Measurements from ENCODE around the gene RAB4A.
"Not testable (repeated sequence)": the region's sequence is repeated elsewhere in the genome, so short reads cannot be mapped to it uniquely, and the experiment has no call there.

Gene RAB4A

DNA sequence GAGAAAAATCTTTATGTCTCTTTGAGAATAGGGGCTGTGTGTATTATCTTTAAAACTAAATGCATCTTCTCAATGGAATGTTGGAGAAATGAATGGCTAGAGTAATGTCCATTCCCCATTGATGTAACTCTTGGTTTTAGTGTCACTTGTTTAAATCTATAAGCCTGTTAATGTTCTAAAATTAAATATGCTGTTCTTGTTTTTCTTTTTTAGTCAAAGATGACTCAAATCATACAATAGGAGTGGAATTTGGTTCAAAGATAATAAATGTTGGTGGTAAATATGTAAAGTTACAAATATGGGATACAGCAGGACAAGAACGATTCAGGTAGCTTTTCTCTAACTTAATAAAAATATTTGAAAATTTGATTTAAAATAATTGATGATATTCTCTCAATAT is 17.6 kb downstream of the RAB4A start:
- DNase-seq (ENCODE audit: low read depth), result no peak
- TF ChIP-seq, protein P1, sequence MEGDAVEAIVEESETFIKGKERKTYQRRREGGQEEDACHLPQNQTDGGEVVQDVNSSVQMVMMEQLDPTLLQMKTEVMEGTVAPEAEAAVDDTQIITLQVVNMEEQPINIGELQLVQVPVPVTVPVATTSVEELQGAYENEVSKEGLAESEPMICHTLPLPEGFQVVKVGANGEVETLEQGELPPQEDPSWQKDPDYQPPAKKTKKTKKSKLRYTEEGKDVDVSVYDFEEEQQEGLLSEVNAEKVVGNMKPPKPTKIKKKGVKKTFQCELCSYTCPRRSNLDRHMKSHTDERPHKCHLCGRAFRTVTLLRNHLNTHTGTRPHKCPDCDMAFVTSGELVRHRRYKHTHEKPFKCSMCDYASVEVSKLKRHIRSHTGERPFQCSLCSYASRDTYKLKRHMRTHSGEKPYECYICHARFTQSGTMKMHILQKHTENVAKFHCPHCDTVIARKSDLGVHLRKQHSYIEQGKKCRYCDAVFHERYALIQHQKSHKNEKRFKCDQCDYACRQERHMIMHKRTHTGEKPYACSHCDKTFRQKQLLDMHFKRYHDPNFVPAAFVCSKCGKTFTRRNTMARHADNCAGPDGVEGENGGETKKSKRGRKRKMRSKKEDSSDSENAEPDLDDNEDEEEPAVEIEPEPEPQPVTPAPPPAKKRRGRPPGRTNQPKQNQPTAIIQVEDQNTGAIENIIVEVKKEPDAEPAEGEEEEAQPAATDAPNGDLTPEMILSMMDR (IDR thresholded peaks at IDR 0.05; ENCODE audit: low read depth, low read length), result no peak
- TF ChIP-seq POLR2A (IDR thresholded peaks at IDR 0.05; ENCODE audit: extremely low read depth, insufficient read length), result no peak
- no peak for TF ChIP-seq MYC (IDR thresholded peaks at IDR 0.05; ENCODE audit: low read depth, low read length)
- TF ChIP-seq, protein P2, sequence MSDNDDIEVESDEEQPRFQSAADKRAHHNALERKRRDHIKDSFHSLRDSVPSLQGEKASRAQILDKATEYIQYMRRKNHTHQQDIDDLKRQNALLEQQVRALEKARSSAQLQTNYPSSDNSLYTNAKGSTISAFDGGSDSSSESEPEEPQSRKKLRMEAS (IDR thresholded peaks at IDR 0.05; ENCODE audit: low read depth, low read length), result no peak

DNA sequence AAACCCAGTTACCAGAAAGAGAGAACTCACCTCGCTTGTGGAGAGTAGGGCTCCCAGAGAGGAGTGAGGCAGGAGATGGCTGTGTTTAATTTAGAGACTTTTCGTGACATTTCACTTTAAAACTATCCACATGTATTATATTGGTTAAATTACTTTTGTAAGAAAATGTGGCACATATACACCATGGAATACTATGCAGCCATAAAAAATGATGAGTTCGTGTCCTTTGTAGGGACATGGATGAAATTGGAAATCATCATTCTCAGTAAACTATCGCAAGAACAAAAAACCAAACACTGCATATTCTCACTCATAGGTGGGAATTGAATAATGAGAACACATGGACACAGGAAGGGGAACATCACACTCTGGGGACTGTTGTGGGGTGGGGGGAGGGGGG is 20.8 kb downstream of the RAB4A start:
- H3K4me3 ChIP-seq (ENCODE audit: low read depth, low read length); DNase-seq (ENCODE audit: low read depth): not testable (repeated sequence)

More for the DNA sequence above, 17.6 kb downstream of the RAB4A start:
- H3K4me3 ChIP-seq (ENCODE audit: low read depth, low read length), result no peak overlapping the region

DNA sequence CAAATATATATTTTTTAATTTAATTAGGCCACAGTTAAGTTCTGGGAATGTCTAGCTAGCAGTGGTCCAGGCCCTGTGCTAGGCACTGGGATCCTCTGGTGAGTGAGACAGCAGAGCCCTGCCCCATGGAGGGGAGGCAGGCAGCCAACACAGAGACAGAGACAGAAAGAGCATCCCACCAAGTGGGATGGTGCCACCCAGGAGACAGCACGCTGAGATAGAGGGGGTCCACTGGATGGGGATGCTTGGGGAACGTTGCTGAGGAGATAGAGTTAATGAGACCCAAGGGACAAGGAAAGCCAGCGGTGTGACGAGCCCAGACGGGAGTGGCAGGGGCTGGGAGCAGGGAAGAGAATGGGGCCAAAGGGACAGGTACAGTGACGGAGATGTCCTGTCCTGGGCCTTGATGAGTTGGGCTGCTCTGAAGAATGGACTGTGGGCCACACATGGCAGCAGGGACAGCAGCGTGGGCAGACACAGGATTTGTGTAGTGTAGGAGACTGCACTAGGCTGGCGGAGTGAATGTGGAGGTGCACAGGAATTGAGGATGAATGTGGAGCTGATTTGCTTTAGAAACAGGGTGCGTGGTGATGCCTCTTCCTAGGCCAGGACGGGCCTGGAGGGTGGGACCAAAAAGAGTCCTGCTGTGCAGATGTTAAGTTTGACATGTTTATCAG is 22.8 kb downstream of the RAB4A start:
- TF ChIP-seq POLR2A (IDR thresholded peaks at IDR 0.05; ENCODE audit: extremely low read depth, insufficient read length) (no peak), MYC (IDR thresholded peaks at IDR 0.05; ENCODE audit: low read depth, low read length) (no peak)
- TF ChIP-seq, protein P2 (IDR thresholded peaks at IDR 0.05; ENCODE audit: low read depth, low read length), result no peak
- TF ChIP-seq, protein P1 (IDR thresholded peaks at IDR 0.05; ENCODE audit: low read depth, low read length), result no peak
- H3K4me3 ChIP-seq (ENCODE audit: low read depth, low read length), result no peak overlapping the region
- no peak for DNase-seq (ENCODE audit: low read depth)

DNA sequence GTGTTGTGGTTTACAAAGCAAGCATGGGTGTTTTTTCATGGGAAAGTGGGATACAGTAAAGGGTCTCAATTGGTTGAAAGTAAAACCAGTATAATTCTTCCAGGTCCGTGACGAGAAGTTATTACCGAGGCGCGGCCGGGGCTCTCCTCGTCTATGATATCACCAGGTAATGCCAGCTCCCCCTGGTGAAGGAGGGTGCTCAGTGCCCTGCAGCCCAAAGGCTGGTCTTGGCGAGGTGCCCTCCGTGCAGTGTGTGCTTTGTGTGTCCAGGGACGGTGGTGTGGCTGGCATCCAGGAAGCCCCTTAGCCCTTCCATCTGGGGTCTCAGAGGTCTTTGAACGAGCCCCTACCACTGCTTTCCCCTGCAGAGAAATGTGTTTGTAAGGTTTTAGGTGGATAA is 24.8 kb downstream of the RAB4A start:
- no peak overlapping the region for H3K4me3 ChIP-seq (ENCODE audit: low read depth, low read length)
- TF ChIP-seq POLR2A (IDR thresholded peaks at IDR 0.05; ENCODE audit: extremely low read depth, insufficient read length), result no peak
- TF ChIP-seq, protein P1 (IDR thresholded peaks at IDR 0.05; ENCODE audit: low read depth, low read length), result no peak
- TF ChIP-seq, protein P2 (IDR thresholded peaks at IDR 0.05; ENCODE audit: low read depth, low read length), result no peak
- TF ChIP-seq MYC (IDR thresholded peaks at IDR 0.05; ENCODE audit: low read depth, low read length), result no peak
- no peak for DNase-seq (ENCODE audit: low read depth)

DNA sequence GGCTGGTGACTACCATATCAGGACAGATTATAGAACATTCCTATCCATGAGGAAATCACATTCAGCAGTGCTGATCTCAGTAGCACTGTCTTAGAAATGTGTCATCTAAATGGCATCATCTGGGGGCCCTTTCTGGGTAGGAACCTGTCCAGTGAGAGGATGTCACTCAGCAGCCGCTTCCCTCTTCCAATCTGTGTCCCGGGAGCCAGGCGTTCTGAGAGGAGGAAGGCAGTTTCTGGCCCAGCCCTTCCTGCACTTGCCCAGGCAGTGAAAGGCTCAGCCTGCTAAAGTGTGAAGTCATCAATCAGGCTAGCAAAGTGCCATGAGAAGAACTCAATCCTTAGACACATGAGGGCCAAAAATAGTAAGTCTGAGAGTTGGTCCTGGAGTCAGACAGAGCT is 25.6 kb downstream of the RAB4A start:
- no peak for DNase-seq (ENCODE audit: low read depth)
- TF ChIP-seq MYC (IDR thresholded peaks at IDR 0.05; ENCODE audit: low read depth, low read length) (no peak), POLR2A (IDR thresholded peaks at IDR 0.05; ENCODE audit: extremely low read depth, insufficient read length) (no peak)
- TF ChIP-seq, protein P1 (IDR thresholded peaks at IDR 0.05; ENCODE audit: low read depth, low read length), result no peak
- TF ChIP-seq, protein P2 (IDR thresholded peaks at IDR 0.05; ENCODE audit: low read depth, low read length), result no peak
- H3K4me3 ChIP-seq (ENCODE audit: low read depth, low read length), result no peak overlapping the region

DNA sequence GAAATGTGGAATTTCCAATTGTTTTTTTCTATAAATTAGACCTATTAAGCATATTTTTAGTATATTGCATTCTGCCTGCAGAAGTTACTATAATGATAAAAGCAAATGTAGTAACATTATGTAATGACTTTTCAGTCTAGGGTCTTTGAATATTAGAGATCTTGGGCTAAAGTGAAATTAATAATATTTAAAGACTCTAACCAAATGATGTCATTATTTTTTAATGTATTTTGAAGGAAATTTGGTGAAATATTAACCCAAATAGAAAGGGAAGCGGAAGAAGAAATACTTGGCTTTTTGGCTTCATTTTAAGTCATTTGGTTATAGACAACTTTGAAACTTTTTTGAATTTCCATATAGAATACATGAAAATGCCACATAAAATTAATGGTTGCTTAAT is 26.8 kb downstream of the RAB4A start:
- no peak for DNase-seq (ENCODE audit: low read depth)
- TF ChIP-seq POLR2A (IDR thresholded peaks at IDR 0.05; ENCODE audit: extremely low read depth, insufficient read length) (no peak), MYC (IDR thresholded peaks at IDR 0.05; ENCODE audit: low read depth, low read length) (no peak)
- TF ChIP-seq, protein P2 (IDR thresholded peaks at IDR 0.05; ENCODE audit: low read depth, low read length), result no peak
- TF ChIP-seq, protein P1 (IDR thresholded peaks at IDR 0.05; ENCODE audit: low read depth, low read length), result no peak
- H3K4me3 ChIP-seq (ENCODE audit: low read depth, low read length), result no peak overlapping the region
